ENCODE results near the gene MORN4. TPM values are rescaled to one million over a fixed set of nuclear protein-coding genes. Genes with fewer than 3 reads are reported as not detected.

Gene MORN4
- total and polyA plus RNA-seq, 2 donors (not counting 3 experiments of a cell fraction or from before 2014, with no cell fraction given): 12.2 to 13.9 TPM

DNA sequence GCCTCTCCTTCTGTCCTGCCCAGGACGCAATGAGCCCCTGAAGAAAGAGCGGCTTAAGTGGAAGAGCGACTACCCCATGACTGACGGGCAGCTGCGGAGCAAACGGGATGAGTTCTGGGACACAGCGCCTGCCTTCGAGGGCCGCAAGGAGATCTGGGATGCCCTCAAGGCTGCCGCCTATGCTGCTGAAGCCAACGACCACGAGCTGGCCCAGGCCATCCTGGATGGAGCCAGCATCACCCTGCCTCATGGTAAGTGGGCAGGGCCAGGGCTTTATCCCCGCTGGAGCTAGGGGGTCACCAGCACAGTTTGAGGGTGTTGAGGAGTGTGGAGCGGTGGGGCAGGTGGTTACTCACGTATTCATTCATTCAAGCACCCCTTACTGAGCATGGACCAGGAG, 65.4 kb downstream of the MORN4 start:
- Histone ChIP-seq H3K79me2 (ENCODE audit: control insufficient read depth, insufficient read depth, low read length) (no peaks in the 10 kb centered on the region), H3K36me3 (ENCODE audit: control insufficient read depth in 2 of 2, extremely low read depth in 1 of 2, insufficient read depth in 2 of 2, low read length in 2 of 2) (peaks cover 3 to 37% of the 10 kb centered on the region in 2 experiments), H3K4me3 (replicated peaks in 1 of 3; ENCODE audit: insufficient read depth in 1 of 3, low read depth in 1 of 3, low read length in 3 of 3) (no peak overlapping the region), H2AFZ (ENCODE audit: low read depth, low read length) (no peak overlapping the region), H4K20me1 (replicated peaks; ENCODE audit: control insufficient read depth, extremely low read depth, insufficient read depth, low read length) (no peaks in the 10 kb centered on the region), H3K4me2 (ENCODE audit: insufficient read depth, low read length) (no peak overlapping the region), H3K9ac (replicated peaks; ENCODE audit: extremely low read depth, insufficient read depth, low read length) (no peak overlapping the region), H3K9me3 (replicated peaks; ENCODE audit: control insufficient read depth, insufficient read depth, low read length) (no peaks in the 10 kb centered on the region), H3K27me3 (ENCODE audit: control insufficient read depth in 2 of 2, insufficient read depth in 2 of 2, low read length in 2 of 2) (no peaks in the 10 kb centered on the region), H3K4me1 (ENCODE audit: control insufficient read depth, extremely low read depth, insufficient read depth, low read length) (no peaks in the 10 kb centered on the region), H3K9me1 (replicated peaks; ENCODE audit: control insufficient read depth, extremely low read depth, insufficient read depth, low read length) (no peaks in the 10 kb centered on the region), H3K27ac (ENCODE audit: insufficient read depth, low read depth, low read length) (no peak overlapping the region)
- CTCF ChIA-PET: interaction anchor here (1.2 to 1.9 kb wide), 3 partner anchors 34 to 45 kb away, joined by 4 to 12 read pairs (median 6); no protein-coding TSS in a partner anchor
- POLR2A ChIA-PET: interaction anchor here (0.7 kb wide), 1 partner anchor 71 kb away, joined by 4 read pairs; no protein-coding TSS in a partner anchor
- intact Hi-C loops (cut with micrococcal nuclease) (no loop called here), dilution Hi-C loops (cut with MboI; ENCODE audit: extremely low pct_ligation_motif_present, low sequenced_read_pairs) (no loop called here)
- DNase-seq (ENCODE audit: low read depth, low spot score): no peak
- FAIRE-seq: no peak
- no TSS peak for BruUV-seq (replicated peaks)
- no peak for TF ChIP-seq POLR2AphosphoS5 (IDR thresholded peaks at IDR 0.05; ENCODE audit: insufficient read depth, low read depth, low read length)

- H2AFZ ChIP-seq (ENCODE audit: low read depth, low read length): no peak overlapping the region
- intact Hi-C loops (cut with micrococcal nuclease) (no loop called here), dilution Hi-C loops (cut with MboI; ENCODE audit: extremely low pct_ligation_motif_present, low sequenced_read_pairs) (no loop called here)
- CTCF ChIA-PET: interaction anchor here (1.1 to 2.8 kb wide), 3 partner anchors 8 to 46 kb away, joined by 3 to 7 read pairs (median 4); no protein-coding TSS in a partner anchor
- H3K27ac ChIP-seq (ENCODE audit: insufficient read depth, low read depth, low read length): no peak overlapping the region
- H3K4me3 ChIP-seq (replicated peaks in 1 of 3; ENCODE audit: insufficient read depth in 1 of 3, low read depth in 1 of 3, low read length in 3 of 3): no peak overlapping the region
- FAIRE-seq (no peak), DNase-seq (ENCODE audit: low read depth, low spot score) (no peak)
- no TSS peak for BruUV-seq (replicated peaks)
- no peaks in the 10 kb centered on the region for H3K27me3 ChIP-seq (ENCODE audit: control insufficient read depth in 2 of 2, insufficient read depth in 2 of 2, low read length in 2 of 2)
- H3K9me1 ChIP-seq (replicated peaks; ENCODE audit: control insufficient read depth, extremely low read depth, insufficient read depth, low read length): no peaks in the 10 kb centered on the region
- H3K4me2 ChIP-seq (ENCODE audit: insufficient read depth, low read length): no peak overlapping the region
- no peaks in the 10 kb centered on the region for H4K20me1 ChIP-seq (replicated peaks; ENCODE audit: control insufficient read depth, extremely low read depth, insufficient read depth, low read length)
- no peaks in the 10 kb centered on the region for H3K9me3 ChIP-seq (replicated peaks; ENCODE audit: control insufficient read depth, insufficient read depth, low read length)
- H3K79me2 ChIP-seq (ENCODE audit: control insufficient read depth, insufficient read depth, low read length): no peaks in the 10 kb centered on the region
- no peak for TF ChIP-seq POLR2A (IDR thresholded peaks at IDR 0.05; ENCODE audit: low read depth, low read length)
- no peaks in the 10 kb centered on the region for H3K4me1 ChIP-seq (ENCODE audit: control insufficient read depth, extremely low read depth, insufficient read depth, low read length)
- H3K9ac ChIP-seq (replicated peaks; ENCODE audit: extremely low read depth, insufficient read depth, low read length): no peak overlapping the region
- H3K36me3 ChIP-seq (ENCODE audit: control insufficient read depth in 2 of 2, extremely low read depth in 1 of 2, insufficient read depth in 2 of 2, low read length in 2 of 2): peaks cover 3 to 31% of the 10 kb centered on the region in 2 experiments
- POLR2A ChIA-PET: no interaction called here
These were observed 66.8 kb downstream of the MORN4 start for GRCh38 chr10:97566336-97566996.

Data from endothelial cell of umbilical vein (primary cell).